Keratinocyte (primary cell): ENCODE results near the gene PLA2G2E.

ENCODE experiments used
- EZH2 ChIP-seq: IDR thresholded peaks from one replicate; pipeline ENCODE4 v1.6.1; 2012; ENCODE audit warnings: inconsistent platforms, mild to moderate bottlenecking, low read length, moderate library complexity
- TF ChIP-seq, protein P1 (sequence below), 3 experiments: IDR thresholded peaks in 1 of 3; conservative IDR thresholded peaks in 1 of 3; optimal IDR thresholded peaks in 1 of 3; 2 replicates in 2 of 3; 3 replicates in 1 of 3; pipeline versions ENCODE3 to v1.5.1; 2011; ENCODE audit warnings: low read length in 3 of 3, mild to moderate bottlenecking in 3 of 3, moderate library complexity in 2 of 3, control low read depth in 1 of 3, inconsistent platforms in 1 of 3; ENCODE audit not compliant: insufficient read depth in 2 of 3; ENCODE audit errors: extremely low read depth in 1 of 3

DNA sequence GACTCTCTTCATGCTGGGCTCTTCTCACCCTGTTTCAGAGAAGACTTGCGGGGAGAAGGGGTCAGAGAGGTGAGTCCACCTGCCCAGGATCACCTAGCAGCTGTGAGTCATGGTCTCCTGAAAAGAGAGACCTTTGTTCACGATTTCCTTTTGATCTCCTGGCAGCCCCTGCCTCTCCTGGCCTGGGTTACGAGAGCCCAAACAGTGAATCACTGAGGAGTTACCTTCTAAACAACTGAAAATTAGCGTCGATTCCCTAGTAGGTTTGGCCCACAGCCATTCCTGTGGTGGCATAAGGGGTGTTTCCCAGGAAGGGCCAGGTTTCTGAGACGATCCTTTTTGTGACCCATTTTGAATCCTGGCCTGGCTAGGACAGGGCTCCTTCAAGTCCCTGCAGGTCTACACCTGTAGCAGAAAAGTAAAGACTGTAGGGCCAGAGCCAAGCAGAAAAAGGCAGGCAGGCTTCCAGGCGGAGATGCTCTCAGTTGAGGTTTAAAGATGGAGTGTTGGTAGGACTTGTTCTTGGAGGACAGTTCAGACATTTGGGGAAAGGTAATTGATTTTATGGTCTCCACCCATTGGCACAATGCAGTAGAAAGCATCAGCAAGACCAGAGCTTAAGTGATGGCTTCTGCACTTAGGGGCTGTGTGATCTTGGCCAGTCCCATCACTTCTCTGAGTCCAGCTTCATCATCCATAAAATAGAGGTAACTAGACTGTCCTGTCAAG is 2.1 kb upstream of the PLA2G2E start:
- TF ChIP-seq, protein P1, sequence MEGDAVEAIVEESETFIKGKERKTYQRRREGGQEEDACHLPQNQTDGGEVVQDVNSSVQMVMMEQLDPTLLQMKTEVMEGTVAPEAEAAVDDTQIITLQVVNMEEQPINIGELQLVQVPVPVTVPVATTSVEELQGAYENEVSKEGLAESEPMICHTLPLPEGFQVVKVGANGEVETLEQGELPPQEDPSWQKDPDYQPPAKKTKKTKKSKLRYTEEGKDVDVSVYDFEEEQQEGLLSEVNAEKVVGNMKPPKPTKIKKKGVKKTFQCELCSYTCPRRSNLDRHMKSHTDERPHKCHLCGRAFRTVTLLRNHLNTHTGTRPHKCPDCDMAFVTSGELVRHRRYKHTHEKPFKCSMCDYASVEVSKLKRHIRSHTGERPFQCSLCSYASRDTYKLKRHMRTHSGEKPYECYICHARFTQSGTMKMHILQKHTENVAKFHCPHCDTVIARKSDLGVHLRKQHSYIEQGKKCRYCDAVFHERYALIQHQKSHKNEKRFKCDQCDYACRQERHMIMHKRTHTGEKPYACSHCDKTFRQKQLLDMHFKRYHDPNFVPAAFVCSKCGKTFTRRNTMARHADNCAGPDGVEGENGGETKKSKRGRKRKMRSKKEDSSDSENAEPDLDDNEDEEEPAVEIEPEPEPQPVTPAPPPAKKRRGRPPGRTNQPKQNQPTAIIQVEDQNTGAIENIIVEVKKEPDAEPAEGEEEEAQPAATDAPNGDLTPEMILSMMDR (optimal IDR thresholded peaks at IDR 0.05 in 1 of 3, IDR thresholded peaks at IDR 0.05 in 1 of 3, conservative IDR thresholded peaks at IDR 0.05 in 1 of 3; ENCODE audit: extremely low read depth in 1 of 3, insufficient read depth in 2 of 3, low read length in 3 of 3): no peak
- no peak for TF ChIP-seq EZH2
